ENCODE results near the gene RAP1GAP2.

DNA sequence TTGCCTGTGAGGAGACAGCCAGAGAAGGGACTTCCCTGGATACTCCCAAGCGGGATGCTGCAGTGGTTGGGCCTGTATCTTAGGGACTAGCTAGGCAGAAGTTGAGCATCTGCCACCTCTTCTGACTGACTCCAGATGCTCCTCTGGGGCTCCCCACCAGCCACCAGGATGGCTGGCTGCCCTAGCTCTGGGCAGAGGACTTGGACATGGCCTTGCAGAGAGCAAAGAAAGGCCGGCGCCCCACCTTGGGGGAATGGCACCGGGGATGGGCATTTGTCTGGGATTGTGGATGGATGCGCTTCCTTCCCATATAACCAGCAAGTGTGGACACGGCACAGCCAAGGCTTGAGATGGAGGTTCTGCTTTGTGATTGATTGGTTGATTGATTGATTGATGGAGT, 198.2 kb downstream of the RAP1GAP2 start:
- TF ChIP-seq, protein P1, sequence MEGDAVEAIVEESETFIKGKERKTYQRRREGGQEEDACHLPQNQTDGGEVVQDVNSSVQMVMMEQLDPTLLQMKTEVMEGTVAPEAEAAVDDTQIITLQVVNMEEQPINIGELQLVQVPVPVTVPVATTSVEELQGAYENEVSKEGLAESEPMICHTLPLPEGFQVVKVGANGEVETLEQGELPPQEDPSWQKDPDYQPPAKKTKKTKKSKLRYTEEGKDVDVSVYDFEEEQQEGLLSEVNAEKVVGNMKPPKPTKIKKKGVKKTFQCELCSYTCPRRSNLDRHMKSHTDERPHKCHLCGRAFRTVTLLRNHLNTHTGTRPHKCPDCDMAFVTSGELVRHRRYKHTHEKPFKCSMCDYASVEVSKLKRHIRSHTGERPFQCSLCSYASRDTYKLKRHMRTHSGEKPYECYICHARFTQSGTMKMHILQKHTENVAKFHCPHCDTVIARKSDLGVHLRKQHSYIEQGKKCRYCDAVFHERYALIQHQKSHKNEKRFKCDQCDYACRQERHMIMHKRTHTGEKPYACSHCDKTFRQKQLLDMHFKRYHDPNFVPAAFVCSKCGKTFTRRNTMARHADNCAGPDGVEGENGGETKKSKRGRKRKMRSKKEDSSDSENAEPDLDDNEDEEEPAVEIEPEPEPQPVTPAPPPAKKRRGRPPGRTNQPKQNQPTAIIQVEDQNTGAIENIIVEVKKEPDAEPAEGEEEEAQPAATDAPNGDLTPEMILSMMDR (IDR thresholded peaks at IDR 0.05), result no peak
- no peak for TF ChIP-seq POLR2AphosphoS5 (IDR thresholded peaks at IDR 0.05)
- TF ChIP-seq POLR2A (IDR thresholded peaks at IDR 0.05), result no peak
- no peak for TF ChIP-seq EP300 (IDR thresholded peaks at IDR 0.05)
